Fibroblast of mammary gland (primary cell): ENCODE results near the gene SLC25A22.

Experiments used
- DNase-seq: peaks from one replicate; pipeline ENCODE4 v3.0.0-alpha.2; 2010; ENCODE audit warnings: low read depth
- H3K4me3 ChIP-seq: 2 replicates; pipeline ENCODE4 v1.5.1; 2011; ENCODE audit warnings: low read depth, mild to moderate bottlenecking, low read length, moderate library complexity; ENCODE audit not compliant: control insufficient read depth
- TF ChIP-seq, protein P1 (sequence below): conservative IDR thresholded peaks from 2 replicates; pipeline ENCODE4 v1.5.1; 2011; ENCODE audit warnings: low read depth, low read length, inconsistent platforms; ENCODE audit not compliant: control insufficient read depth, insufficient read depth

The SLC25A22 gene

DNA sequence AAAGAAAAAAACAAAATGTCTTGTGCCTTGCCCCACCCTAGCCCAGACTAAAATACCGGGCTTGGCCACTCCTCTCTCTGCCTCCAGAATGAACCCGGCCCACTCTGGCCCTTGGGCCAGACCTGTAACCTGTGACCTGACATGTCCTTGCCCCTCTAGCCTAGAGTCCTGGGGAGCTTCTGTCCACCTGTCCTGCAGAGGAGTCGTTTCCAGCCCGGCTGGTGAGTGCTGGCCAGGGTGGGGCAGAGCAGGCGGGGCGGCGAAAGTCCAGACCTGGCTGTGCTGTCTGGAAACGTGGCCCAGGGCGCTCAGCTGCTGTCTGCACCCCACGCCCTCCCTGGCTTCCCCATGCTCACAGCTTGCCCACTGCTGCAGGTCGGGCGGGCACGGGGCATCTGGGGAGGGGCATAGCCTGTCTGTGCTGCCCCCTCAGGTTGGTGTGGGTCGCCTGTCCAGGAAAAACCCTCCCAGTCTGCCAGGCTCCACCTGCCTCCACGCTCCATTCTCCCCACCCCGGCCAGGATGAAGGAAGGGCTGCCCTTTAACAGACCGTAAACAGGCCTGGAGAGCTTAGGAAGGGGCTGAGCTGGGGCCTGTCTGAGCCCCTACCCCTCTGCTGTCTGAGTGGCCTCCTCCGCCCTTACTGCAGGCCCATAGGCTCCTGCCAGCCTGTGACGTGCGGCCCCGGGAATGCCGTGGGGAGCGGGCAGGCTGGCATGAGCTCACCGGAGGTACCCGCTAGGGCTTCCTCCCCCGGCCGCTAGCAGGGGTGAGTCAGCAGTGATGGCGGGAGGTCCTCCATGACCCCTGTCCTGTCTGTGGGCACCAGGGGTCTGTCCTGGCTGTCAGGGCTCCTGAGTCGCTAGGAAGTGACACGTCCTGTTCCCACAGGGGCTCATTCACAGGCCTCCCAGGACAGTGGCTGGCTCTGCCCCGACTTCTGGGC, 36.6 kb upstream of the SLC25A22 start:
- H3K4me3 ChIP-seq: peak overlapping the region; percentile 37
- peak; percentile 62 for DNase-seq
- TF ChIP-seq, protein P1, sequence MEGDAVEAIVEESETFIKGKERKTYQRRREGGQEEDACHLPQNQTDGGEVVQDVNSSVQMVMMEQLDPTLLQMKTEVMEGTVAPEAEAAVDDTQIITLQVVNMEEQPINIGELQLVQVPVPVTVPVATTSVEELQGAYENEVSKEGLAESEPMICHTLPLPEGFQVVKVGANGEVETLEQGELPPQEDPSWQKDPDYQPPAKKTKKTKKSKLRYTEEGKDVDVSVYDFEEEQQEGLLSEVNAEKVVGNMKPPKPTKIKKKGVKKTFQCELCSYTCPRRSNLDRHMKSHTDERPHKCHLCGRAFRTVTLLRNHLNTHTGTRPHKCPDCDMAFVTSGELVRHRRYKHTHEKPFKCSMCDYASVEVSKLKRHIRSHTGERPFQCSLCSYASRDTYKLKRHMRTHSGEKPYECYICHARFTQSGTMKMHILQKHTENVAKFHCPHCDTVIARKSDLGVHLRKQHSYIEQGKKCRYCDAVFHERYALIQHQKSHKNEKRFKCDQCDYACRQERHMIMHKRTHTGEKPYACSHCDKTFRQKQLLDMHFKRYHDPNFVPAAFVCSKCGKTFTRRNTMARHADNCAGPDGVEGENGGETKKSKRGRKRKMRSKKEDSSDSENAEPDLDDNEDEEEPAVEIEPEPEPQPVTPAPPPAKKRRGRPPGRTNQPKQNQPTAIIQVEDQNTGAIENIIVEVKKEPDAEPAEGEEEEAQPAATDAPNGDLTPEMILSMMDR: no peak

DNA sequence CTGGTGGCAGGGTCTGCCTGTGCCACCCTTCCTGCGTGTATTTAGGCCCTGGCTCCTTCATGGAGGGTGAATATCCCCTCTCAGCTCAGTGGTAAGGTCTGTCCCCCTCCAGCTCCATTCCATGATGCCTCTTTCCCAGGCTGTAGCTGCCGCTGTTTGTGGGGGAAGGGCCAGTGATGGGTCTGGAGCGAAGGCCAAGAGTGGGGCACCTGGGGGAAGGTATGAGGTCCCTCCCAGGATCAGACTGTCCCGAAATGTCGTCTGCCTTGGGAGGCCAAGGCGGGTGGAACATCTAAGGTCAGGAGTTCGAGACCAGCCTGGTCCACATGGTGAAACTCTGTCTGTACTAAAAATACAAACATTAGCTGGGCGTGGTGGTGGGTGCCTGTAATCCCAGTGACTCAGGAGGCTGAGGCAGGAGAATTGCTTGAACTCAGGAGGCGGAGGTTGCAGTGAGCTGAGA, 35.8 kb upstream of the SLC25A22 start:
- DNase-seq: no peak
- TF ChIP-seq, protein P1: no peak
- H3K4me3 ChIP-seq: peak overlapping the region; percentile 51

DNA sequence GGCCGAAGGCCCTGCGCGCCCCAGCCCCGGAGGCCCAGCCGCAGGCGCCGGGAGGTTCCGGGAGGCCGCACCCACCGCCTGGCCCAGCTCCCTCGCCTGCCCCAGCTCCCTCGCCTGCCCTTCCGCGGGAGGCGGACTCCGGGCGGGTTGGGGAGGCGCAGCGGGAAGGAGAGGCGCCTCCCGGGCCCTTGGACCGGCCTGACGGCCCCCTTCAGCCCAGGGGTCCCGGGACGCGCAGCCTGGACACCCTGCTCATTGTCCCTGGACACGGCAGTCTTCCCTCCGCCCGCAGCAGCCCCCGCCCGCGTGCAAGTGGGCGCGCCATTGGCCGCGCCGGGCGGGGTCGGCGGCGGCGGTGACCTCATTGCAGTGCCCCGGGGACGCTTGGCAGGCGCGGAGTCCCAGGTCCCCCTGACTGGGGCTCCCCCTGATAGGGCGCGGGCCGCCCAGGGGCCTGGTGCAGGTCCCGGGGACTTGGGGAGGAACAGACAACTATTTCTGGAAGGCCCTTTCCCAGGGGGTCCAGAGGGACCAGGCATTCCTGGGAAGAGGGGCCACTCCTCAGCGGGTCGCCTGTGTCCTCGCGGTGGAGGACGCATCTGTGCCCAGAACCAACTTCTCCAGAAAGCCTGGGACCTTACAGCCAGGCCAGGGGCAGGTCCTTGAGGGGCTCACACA, 35.2 kb upstream of the SLC25A22 start:
- H3K4me3 ChIP-seq: peak overlapping the region; percentile 51
- DNase-seq: no peak
- TF ChIP-seq, protein P1: no peak

DNA sequence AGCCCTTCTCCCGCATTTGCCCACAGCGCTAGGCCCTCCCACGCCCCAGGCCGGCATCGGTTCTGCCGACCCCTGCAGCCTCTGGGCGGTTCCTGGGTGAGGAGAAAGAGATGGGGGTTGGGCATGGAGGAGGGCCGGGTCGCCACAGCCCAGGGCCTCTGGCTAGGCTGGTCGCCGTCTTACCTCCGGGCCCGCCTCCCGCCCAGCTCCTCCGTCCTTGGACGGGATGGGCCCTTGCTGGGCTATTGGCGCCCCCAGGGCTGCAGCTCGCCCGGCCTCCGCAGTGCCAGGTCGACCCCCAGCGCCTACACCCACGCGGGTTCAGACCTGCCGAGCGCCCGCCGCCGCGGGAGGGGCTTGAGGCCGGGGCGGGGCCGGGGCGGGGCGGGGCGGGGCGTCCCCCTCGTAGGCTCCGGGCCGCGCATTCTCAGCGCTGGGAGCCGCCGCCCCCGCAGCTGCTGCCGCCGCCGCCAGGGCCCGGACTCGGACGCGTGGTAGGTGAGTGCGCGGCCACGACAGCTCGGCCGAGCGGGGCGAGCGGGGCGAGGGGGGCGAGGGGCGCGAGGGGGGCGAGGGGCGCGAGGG, 34.5 kb upstream of the SLC25A22 start, which contains the start of gene CD151:
CD151 (plus strand) TSS at position 424 of the 585 bp plus-strand sequence. CDS start 3,118 bp downstream, outside the sequence.
- no peak for DNase-seq
- TF ChIP-seq, protein P1: no peak
- H3K4me3 ChIP-seq: peak within 1 kb of the TSS; percentile 51

DNA sequence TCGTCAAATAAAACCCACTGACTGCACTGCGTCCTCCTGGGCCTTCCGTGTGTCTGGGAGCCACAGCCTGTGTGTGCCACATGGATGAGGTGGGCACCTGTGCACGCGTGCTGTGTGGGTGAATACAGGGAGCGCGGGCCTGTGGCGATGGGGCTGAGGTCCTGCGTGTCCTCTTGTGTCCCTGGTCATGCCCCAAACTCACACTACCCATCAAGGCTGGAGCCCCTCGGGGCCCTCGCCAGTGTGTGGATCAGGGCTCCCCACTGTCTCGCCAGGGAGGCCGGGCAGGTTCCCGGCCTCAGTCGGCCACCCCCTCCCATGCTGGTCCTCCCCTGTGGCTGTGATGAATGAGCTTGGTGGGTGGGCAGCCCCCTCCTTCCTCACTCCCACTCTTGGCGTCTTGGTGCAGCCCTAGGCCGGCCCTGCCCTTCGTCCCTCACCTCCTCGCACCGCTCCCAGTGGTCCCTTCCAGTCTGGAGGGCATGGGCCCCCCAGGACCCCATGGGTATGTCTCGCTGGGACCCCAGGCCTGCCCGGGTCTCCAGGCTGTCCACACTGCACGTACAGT, 34.0 kb upstream of the SLC25A22 start:
- no peak for DNase-seq
- H3K4me3 ChIP-seq: peak overlapping the region; percentile 37
- TF ChIP-seq, protein P1: no peak

DNA sequence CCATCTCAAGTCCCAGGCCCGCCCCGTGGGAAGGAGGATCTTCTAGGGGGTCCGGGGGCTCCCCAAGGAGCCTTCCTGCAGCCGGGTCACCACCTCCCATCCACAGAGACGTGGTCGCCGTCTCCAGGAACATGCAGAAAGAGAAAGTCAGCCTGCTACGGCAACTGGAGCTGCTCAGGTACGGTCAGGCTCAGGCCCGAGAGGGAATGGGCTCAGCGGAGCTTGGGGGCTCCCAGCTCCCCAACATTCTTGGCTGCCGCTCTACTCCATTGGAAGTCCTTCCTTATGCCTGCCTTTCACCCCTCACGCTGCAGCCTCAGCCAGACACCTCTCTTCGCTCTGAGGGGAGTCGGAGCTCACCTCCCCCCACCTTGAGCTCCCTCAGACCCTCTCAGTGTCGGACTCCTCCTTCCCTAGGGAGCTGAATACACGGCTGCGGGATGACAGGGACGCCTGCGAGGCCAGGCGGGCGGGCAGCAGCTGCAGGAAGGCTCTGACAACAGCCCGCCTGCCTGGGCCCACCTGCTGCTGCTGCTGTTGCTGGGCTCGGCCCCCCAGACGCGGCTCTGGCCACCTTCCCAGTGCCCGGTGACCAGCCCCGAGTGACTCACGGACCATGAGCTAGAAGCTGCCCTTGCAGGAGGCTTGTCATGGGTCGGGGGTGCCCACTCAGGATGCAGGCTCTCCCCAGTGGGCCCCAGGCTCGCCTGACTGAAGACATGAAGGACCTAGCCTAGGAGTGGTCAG, 33.2 kb upstream of the SLC25A22 start:
- H3K4me3 ChIP-seq: no peak overlapping the region
- DNase-seq: no peak
- TF ChIP-seq, protein P1: no peak
